GM10248 (cell line): ENCODE data around the gene SLC16A12.
A peak's percentile ranks its signal among the peaks of the same experiment; 100 is the strongest.

Experiments
- CTCF ChIA-PET: fragments of 300-600 bp; sonication (Branson Sonifier 250); formaldehyde crosslinking; extraction: SDS; loops from one replicate; lab custom pipeline; 2021; ENCODE audit warnings: antibody characterized with exemption; lab: Yijun Ruan, JAX
- POLR2A ChIA-PET: fragments of 350-650 bp; sonication (Branson Sonifier 250); formaldehyde crosslinking; extraction: SDS; loops from one replicate; lab custom pipeline; 2020; ENCODE audit warnings: antibody characterized with exemption; lab: Yijun Ruan, JAX
- DNase-seq: peaks from one replicate; pipeline ENCODE4 v3.0.0; 2012; ENCODE audit errors: extremely low spot score
- TF ChIP-seq, protein P1 (sequence below): IDR thresholded peaks from 2 replicates; pipeline ENCODE4 v1.5.1; 2012; ENCODE audit warnings: mild to moderate bottlenecking, low read depth; ENCODE audit errors: extremely low read depth, missing control alignments, control extremely low read depth

The SLC16A12 gene

DNA sequence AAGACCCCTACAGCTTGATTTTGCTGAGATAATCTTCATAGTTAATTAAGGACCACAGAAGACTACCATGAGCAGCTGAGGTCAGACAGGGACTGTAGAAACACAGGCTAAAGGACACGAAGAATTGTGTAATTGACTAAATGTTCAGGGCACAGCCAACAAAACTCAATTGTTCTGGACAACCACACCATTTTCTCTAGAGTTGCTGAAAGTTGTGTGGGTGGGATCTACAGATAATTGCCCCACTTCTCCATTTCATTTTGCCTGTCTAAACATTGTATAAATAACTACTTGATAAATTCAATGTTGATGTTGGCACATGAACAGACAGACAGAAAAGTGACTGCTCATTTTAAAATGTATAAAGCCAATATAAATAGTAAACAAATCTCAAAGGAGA, 39.0 kb upstream of the SLC16A12 start:
- ChIA-PET CTCF (no interaction called here), POLR2A (no interaction called here)
- no peak for DNase-seq
- TF ChIP-seq, protein P1, sequence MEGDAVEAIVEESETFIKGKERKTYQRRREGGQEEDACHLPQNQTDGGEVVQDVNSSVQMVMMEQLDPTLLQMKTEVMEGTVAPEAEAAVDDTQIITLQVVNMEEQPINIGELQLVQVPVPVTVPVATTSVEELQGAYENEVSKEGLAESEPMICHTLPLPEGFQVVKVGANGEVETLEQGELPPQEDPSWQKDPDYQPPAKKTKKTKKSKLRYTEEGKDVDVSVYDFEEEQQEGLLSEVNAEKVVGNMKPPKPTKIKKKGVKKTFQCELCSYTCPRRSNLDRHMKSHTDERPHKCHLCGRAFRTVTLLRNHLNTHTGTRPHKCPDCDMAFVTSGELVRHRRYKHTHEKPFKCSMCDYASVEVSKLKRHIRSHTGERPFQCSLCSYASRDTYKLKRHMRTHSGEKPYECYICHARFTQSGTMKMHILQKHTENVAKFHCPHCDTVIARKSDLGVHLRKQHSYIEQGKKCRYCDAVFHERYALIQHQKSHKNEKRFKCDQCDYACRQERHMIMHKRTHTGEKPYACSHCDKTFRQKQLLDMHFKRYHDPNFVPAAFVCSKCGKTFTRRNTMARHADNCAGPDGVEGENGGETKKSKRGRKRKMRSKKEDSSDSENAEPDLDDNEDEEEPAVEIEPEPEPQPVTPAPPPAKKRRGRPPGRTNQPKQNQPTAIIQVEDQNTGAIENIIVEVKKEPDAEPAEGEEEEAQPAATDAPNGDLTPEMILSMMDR: no peak

DNA sequence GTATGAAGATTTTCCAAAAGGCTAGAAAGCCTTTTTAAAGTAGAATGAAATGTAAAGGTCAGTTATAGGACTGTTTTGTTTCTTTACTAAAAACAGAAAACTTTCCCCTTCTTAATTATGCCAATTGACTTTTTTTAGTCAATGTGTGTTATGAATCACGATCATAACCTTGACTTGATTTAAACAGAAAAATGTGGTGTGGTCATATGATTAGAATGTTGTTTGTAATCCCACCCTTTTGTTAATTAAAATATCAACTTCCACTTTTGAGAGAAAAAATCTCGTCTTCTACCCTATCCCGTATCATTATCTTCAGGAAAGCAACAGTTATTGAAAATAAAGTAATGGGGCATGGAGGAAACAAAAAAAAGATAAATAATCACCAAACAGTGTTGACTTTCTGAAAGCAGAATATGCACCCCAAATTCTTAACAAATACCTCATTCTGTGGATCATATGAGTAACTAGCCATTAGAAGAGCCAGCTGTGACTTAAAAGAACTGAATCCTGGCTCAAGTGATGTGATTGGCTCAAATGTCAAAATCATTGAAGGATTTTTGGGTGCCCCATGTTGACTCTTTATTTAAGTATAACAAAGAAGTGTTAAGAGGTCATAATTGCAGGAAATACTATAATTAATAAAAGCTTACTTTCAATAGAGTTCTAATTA, 32.3 kb upstream of the SLC16A12 start:
- no peak for DNase-seq
- ChIA-PET POLR2A (no interaction called here), CTCF (interaction anchor here (0.7 to 1.5 kb wide), 4 partner anchors 8 to 17 kb away, joined by 3 read pairs; no protein-coding TSS in a partner anchor)
- TF ChIP-seq, protein P1: no peak

DNA sequence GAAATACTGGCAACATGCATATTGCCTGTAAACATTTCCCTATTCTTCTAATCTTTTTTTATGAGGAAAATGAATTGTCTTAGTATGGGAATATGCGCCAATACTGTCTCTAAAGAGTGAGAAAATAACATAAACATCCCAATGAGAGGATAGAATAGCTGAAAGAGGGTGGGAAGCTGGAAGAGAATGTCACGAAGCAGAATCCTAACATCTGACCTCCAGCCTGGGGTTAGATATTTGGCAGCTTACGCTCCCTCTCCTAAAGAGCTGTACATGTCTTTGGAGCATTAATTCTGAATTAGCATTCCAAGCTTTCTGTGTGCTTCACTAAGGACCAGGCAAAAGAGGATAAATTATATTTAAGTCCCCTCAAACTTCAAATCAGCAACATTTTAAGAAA, 31.6 kb upstream of the SLC16A12 start:
- TF ChIP-seq, protein P1: no peak
- CTCF ChIA-PET: interaction anchor here (0.8 to 1.5 kb wide), 2 partner anchors 10 to 143 kb away, joined by 3 read pairs; no protein-coding TSS in a partner anchor

DNA sequence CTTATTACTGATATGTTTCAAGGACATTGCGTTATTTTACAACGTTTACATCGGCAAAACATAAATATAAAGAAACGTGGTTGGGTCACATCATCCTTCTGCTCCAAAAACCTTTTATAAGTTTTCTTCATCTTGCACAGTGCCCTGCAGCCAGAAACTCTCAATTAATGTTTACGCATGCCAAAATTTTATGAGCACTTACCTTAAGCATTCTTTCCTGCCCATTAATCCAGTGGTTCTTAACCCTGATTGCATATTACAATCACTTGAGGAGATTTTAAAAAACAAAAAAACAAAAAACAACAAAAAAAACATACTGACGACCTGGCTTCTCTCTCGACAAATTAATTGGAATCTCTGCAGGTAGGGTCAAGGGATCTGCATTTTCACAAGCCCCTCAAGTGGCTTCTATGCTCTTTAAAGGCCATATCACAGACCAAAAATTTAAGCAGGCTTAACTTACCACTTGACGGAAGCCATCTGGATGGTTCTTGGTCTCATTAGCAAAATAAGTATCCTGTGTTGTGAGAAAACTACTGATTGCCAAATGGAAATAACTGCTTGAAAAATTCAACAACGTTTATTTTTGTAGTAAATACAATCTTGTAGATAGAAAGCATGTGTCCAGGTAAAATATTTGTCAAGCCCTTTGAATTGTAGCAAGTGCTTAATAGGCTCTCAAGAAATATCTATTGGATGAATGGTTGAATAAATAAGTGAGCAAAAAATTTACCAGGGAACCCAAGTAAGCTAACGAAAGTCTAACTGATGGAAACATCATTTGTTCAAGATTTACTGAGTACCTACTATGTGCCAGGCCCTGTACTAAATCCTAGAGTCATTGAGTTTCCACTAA, 30.9 kb upstream of the SLC16A12 start:
- TF ChIP-seq, protein P1: no peak
- no peak for DNase-seq
- ChIA-PET CTCF (interaction anchor here (0.8 to 1.8 kb wide), 3 partner anchors 11 to 348 kb away, joined by 3 to 5 read pairs (median 3); no protein-coding TSS in a partner anchor), POLR2A (no interaction called here)

More for the DNA sequence above, 31.6 kb upstream of the SLC16A12 start:
- DNase-seq: no peak
- POLR2A ChIA-PET: no interaction called here

DNA sequence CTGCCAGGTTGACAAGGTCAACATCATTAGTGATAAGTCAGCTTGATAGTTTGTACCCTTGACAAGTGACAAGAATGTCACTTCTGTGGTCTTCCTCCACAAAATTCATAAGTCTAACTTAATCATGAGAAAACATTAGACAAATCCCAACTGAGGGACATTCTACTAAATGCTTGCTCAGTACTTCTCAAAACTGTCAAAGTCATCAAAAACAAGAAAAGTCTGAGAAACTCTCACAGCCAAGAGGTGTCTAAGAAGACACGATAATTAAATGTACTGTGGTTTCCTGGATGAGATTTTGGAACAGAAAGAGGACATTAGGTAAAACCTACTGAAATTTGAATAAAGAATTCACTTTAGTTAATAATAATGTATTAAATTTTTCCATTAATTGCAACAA, 29.8 kb upstream of the SLC16A12 start:
- no peak for DNase-seq
- TF ChIP-seq, protein P1: no peak
- CTCF ChIA-PET: interaction anchor here (0.7 to 1.8 kb wide), 17 partner anchors 8 to 631 kb away, joined by 3 to 5 read pairs (median 4); no protein-coding TSS in a partner anchor
- POLR2A ChIA-PET: no interaction called here

DNA sequence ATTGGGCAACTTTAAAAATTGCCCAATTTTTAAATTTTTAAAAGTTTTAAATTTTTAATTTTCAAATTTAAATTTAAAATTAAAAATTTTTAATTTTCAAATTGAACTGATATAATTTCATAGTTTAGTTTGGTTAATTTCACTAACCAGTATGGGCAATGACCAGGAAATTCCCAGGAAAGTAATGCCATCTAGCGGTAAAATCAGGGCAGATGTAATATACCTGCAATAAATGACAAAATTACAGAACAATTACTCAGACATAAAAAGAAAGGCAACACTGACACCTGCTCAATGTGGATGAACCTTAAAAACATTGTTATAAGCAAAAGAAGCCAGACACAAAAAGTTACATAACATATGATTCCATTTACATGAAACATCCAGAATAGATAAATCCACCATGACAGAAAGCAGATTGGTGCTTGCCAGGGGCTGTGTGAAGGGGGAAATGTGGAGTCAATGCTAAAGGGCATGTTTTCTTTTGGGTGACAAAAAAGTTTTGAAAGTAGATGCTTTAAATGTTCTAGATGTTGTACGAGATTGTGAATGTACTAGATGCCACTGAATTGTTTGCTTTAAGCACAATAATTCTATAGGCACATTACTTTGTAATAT, 28.6 kb upstream of the SLC16A12 start:
- peak; percentile 45 for DNase-seq
- CTCF ChIA-PET: interaction anchor here (0.8 to 1.8 kb wide), 11 partner anchors 9 to 629 kb away, joined by 3 to 9 read pairs (median 4); no protein-coding TSS in a partner anchor
- TF ChIP-seq, protein P1: peak; percentile 70
- POLR2A ChIA-PET: no interaction called here
